IPS-20b (cell line): ENCODE data around the gene HDAC10.

Experiments
- H3K27ac ChIP-seq: one replicate; pipeline ENCODE4 v1.5.1; 2013; ENCODE audit warnings: low read length
- H3K27me3 ChIP-seq: 2 replicates; pipeline ENCODE4 v1.6.1; 2013; ENCODE audit warnings: mild to moderate bottlenecking, low read length, inconsistent platforms; ENCODE audit not compliant: insufficient read depth
- H3K36me3 ChIP-seq: 2 replicates; pipeline ENCODE4 v1.6.1; 2013; ENCODE audit warnings: low read depth, mild to moderate bottlenecking, inconsistent platforms, low read length, moderate library complexity; ENCODE audit not compliant: insufficient read depth
- H3K4me1 ChIP-seq: 2 replicates; pipeline ENCODE4 v1.6.1; 2013; ENCODE audit warnings: mild to moderate bottlenecking, control low read depth, inconsistent platforms, low read length, moderate library complexity; ENCODE audit not compliant: insufficient read depth
- H3K4me3 ChIP-seq: 2 replicates; pipeline ENCODE4 v1.5.1; 2013; ENCODE audit warnings: mild to moderate bottlenecking, low read length, inconsistent platforms
- H3K9ac ChIP-seq: 2 replicates; pipeline ENCODE4 v1.6.1; 2013; ENCODE audit warnings: low read depth, mild to moderate bottlenecking, inconsistent platforms, low read length, moderate library complexity
- H3K9me3 ChIP-seq: 2 replicates; pipeline ENCODE4 v1.6.1; 2013; ENCODE audit warnings: mild to moderate bottlenecking, low read depth, low read length, inconsistent platforms; ENCODE audit not compliant: insufficient read depth

HDAC10 gene

GRCh38 chr22:50221410-50222300, 29.4 kb downstream of the HDAC10 start:
- H3K36me3 ChIP-seq, result peaks cover 66% of the 10 kb centered on the region

GRCh38 chr22:50220603-50221409, 30.3 kb downstream of the HDAC10 start:
- H3K4me3 ChIP-seq, result no peak overlapping the region
- no peaks in the 10 kb centered on the region for H3K4me1 ChIP-seq
- no peak overlapping the region for H3K27ac ChIP-seq
- H3K27me3 ChIP-seq, result no peaks in the 10 kb centered on the region
- no peak overlapping the region for H3K9ac ChIP-seq
- H3K9me3 ChIP-seq, result no peaks in the 10 kb centered on the region
- peaks cover 70% of the 10 kb centered on the region for H3K36me3 ChIP-seq

More at GRCh38 chr22:50221410-50222300, 29.4 kb downstream of the HDAC10 start:
- H3K27ac ChIP-seq, result no peak overlapping the region
- no peaks in the 10 kb centered on the region for H3K27me3 ChIP-seq
- H3K4me3 ChIP-seq, result no peak overlapping the region
- H3K9ac ChIP-seq, result no peak overlapping the region
- H3K4me1 ChIP-seq, result no peaks in the 10 kb centered on the region
- no peaks in the 10 kb centered on the region for H3K9me3 ChIP-seq

- Histone ChIP-seq H3K36me3 (peaks cover 74% of the 10 kb centered on the region), H3K9ac (no peak overlapping the region), H3K4me3 (no peak overlapping the region), H3K9me3 (no peaks in the 10 kb centered on the region), H3K27ac (no peak overlapping the region), H3K4me1 (no peaks in the 10 kb centered on the region), H3K27me3 (no peaks in the 10 kb centered on the region)
These were observed 31.1 kb downstream of the HDAC10 start for GRCh38 chr22:50219800-50220602.

GRCh38 chr22:50218996-50219727, 31.9 kb downstream of the HDAC10 start:
- no peak overlapping the region for H3K9ac ChIP-seq
- no peaks in the 10 kb centered on the region for H3K27me3 ChIP-seq
- H3K4me3 ChIP-seq, result no peak overlapping the region
- H3K27ac ChIP-seq, result no peak overlapping the region
- no peaks in the 10 kb centered on the region for H3K9me3 ChIP-seq
- peaks cover 76% of the 10 kb centered on the region for H3K36me3 ChIP-seq
- no peaks in the 10 kb centered on the region for H3K4me1 ChIP-seq

- no peaks in the 10 kb centered on the region for H3K27me3 ChIP-seq
- no peak overlapping the region for H3K27ac ChIP-seq
- H3K9ac ChIP-seq, result no peak overlapping the region
- no peaks in the 10 kb centered on the region for H3K4me1 ChIP-seq
- peaks cover 75% of the 10 kb centered on the region for H3K36me3 ChIP-seq
- H3K9me3 ChIP-seq, result no peaks in the 10 kb centered on the region
- no peak overlapping the region for H3K4me3 ChIP-seq
These were observed 32.7 kb downstream of the HDAC10 start for GRCh38 chr22:50218153-50218995.

- Histone ChIP-seq H3K27ac (no peak overlapping the region), H3K27me3 (no peaks in the 10 kb centered on the region), H3K9me3 (no peaks in the 10 kb centered on the region), H3K36me3 (peaks cover 75% of the 10 kb centered on the region), H3K4me1 (no peaks in the 10 kb centered on the region), H3K4me3 (no peak overlapping the region), H3K9ac (no peak overlapping the region)
These were observed 33.4 kb downstream of the HDAC10 start for GRCh38 chr22:50217543-50218152.

- Histone ChIP-seq H3K9ac (no peak overlapping the region), H3K27me3 (no peaks in the 10 kb centered on the region), H3K4me1 (no peaks in the 10 kb centered on the region), H3K27ac (no peak overlapping the region), H3K36me3 (peaks cover 75% of the 10 kb centered on the region), H3K4me3 (no peak overlapping the region), H3K9me3 (peaks cover 6% of the 10 kb centered on the region; the same call in 1 of the 2 replicates)
These were observed 34.2 kb downstream of the HDAC10 start for GRCh38 chr22:50216684-50217520.

- Histone ChIP-seq H3K27me3 (no peaks in the 10 kb centered on the region), H3K9ac (no peak overlapping the region), H3K36me3 (peaks cover 75% of the 10 kb centered on the region), H3K27ac (no peak overlapping the region), H3K4me1 (no peaks in the 10 kb centered on the region), H3K9me3 (peaks cover 6% of the 10 kb centered on the region; the same call in 1 of the 2 replicates), H3K4me3 (no peak overlapping the region)
These were observed 34.9 kb downstream of the HDAC10 start for GRCh38 chr22:50216055-50216683.

- no peaks in the 10 kb centered on the region for H3K27me3 ChIP-seq
- H3K36me3 ChIP-seq, result peaks cover 75% of the 10 kb centered on the region
- H3K4me1 ChIP-seq, result no peaks in the 10 kb centered on the region
- no peak overlapping the region for H3K9ac ChIP-seq
- H3K27ac ChIP-seq, result no peak overlapping the region
- H3K4me3 ChIP-seq, result no peak overlapping the region
- H3K9me3 ChIP-seq, result peaks cover 6% of the 10 kb centered on the region; the same call in 1 of the 2 replicates
These were observed 35.6 kb downstream of the HDAC10 start for GRCh38 chr22:50215297-50216054.
